Measurements from ENCODE around the gene OLFML2A.

The OLFML2A gene

GRCh38 chr9:124800306-124801259 lies 23.6 kb downstream of the OLFML2A start:
- DNase-seq = no peak

- DNase-seq = no peak
Observed at GRCh38 chr9:124801356-124801755, 24.4 kb downstream of the OLFML2A start.

- DNase-seq = no peak
Observed at GRCh38 chr9:124802426-124802825, 25.5 kb downstream of the OLFML2A start.

DNA sequence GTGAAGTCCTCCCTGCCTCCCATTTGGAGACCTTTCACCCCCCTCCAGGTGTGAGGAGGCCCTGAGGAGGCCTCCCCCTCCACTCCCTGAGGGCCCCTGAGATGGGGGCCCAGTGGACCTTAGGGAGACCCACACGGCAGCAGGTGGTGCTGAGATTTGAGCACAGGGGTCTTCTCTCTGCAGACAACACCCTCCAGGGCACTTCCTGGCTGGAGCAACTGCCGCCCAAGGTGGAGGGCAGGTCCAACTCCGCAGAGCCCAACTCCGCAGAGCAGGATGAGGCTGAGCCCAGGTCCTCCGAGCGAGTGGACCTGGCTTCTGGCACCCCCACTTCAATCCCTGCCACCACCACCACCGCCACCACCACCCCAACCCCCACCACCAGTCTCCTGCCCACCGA lies 27.0 kb downstream of the OLFML2A start:
- DNase-seq = no peak

DNA sequence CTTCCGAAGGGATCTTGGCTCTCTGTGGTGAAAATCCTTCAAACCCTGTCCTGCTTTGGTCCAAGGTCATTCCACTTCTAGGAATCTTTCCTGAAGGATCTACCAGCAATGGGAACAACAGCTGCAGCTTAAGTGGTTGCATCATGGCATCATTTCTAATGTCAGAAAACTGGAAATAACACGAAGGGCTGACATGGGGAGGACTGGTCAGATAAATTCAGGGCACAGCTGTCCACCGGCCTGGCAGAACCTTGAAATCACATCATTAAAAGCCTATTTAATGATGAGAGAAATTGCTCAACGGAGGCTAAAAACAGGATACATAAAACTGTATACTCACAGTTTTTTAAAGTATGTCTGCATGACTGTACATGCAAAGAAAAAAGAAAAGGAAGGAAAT lies 28.3 kb downstream of the OLFML2A start:
- DNase-seq = no peak

DNA sequence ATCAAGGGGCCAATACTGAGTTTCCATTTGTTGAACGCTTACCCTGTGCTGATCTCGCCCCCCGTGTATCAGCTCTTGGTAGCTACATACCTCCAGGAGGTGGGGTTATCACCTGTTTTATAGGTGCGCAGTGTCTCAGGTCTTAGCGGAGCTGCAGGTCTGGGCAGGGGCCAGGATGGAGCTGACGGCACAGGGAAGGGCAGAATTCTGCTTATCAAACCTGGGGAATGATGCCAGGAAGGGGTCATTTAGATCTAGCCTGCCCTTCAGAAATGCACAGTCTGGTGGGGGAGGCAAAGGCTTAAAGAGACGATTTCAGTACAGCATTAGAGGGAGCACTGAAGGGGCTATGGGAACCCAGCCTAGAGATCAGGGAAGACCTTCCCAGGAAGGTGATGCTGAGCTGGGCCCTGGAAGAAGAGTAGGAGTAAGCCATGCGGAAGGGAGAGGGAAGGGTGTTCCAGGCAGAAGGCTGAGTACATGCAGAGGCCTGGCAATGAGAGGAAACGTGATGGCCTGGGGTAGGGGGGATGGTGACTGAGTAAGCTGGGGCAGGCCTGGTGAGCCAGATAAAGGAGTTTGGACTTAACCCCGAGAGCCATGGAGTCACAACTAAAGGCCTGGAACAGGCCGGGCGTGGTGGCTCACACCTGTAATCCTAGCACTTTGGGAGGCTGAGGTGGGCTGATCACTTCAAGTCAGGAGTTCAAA lies 31.5 kb downstream of the OLFML2A start:
- no peak for DNase-seq

GRCh38 chr9:124809211-124809610 lies 32.3 kb downstream of the OLFML2A start:
- no peak for DNase-seq

GRCh38 chr9:124809741-124810500 lies 33.0 kb downstream of the OLFML2A start:
- no peak for DNase-seq

GRCh38 chr9:124810663-124811355 lies 33.9 kb downstream of the OLFML2A start:
- no peak for DNase-seq

DNA sequence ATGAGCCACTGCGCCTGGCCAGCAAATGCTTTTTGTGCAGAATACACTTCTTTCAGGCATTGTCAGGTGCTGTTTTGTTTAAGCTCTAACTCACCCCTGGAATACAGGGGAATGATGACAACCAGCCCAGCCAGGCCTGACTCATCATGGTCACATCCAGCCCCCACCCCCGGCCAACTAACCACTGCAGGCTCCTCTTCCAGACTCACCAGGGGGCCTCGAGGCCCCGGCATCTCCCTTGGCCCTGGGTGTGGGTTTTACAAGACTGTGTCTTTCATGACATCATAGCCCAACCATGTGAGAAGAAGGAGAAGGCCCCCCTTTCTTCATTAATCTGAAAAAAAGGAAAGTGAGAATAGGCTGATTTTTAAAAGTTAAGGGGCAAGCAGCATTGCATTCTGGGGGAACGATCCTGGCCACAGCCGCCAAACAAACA lies 35.5 kb downstream of the OLFML2A start:
- DNase-seq = no peak

DNA sequence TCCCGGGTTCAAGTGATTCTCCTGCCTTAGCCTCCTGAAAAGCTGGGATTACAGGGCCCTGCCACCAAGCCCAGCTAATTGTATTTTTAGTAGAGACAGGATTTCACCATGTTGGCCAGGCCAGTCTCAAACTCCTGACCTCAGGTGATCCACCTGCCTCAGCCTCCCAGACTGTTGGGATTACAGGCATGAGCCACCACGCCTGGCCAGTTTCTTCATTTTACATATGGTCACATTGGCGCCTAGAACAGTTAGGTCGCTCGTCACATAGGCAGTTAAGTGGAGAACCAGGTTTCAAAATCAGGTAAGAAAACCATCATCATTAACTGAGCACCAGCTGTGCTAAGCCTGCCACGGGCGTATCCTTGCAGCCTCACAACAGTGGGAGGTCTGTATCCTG lies 36.1 kb downstream of the OLFML2A start:
- no peak for DNase-seq

DNA sequence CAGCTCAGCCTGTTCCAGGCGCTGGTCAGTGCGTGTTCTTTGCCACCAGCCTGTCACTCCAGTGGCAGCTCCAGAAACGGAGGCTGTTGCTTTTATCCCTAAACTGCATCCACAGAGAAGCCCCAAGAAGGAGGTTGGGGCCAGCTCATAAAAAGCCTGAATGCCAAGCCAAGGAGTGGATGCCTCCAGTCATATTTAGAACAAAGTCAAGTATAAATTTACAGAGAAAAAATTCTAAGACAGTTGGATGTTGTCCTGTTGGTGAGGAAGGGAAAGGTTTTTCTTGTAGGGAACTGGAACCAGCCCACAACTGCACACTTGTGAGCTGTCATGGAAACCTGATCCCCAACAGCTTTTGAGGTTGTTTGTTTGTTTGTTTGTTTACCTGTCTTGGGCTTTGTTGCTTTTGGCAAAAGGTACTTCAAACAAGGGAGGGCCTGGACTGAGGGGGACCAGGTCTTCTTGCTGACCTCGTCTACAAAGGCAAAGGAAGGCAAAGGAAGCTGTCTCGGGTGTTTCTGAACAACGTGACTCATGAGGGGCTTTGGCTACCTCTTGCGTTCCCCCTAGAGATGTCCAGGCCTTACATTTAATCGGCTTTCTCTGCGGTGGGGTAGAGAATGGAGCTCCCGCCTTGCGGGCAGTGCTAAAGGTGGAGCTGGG lies 36.7 kb downstream of the OLFML2A start:
- DNase-seq = no peak

DNA sequence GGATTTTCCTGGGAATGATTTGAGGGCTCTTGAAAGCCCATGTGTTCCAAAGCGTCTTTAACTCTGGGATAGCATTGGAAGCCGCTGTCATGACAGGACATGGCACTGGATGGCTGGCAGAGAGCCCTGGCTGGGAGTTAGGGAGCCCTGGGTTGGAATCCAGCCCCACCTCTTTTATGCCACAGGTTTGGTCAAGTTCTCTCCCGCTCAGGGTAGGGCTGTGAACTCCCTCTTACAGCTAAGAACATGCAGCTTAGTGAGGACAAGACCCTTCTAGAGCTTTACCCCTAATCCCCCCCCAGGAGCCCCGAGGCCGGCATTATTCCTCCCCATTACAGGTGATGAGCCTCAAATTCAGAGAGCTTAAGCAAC lies 37.2 kb downstream of the OLFML2A start:
- no peak for DNase-seq

- DNase-seq = no peak
Observed at GRCh38 chr9:124815601-124816000, 38.7 kb downstream of the OLFML2A start.

DNA sequence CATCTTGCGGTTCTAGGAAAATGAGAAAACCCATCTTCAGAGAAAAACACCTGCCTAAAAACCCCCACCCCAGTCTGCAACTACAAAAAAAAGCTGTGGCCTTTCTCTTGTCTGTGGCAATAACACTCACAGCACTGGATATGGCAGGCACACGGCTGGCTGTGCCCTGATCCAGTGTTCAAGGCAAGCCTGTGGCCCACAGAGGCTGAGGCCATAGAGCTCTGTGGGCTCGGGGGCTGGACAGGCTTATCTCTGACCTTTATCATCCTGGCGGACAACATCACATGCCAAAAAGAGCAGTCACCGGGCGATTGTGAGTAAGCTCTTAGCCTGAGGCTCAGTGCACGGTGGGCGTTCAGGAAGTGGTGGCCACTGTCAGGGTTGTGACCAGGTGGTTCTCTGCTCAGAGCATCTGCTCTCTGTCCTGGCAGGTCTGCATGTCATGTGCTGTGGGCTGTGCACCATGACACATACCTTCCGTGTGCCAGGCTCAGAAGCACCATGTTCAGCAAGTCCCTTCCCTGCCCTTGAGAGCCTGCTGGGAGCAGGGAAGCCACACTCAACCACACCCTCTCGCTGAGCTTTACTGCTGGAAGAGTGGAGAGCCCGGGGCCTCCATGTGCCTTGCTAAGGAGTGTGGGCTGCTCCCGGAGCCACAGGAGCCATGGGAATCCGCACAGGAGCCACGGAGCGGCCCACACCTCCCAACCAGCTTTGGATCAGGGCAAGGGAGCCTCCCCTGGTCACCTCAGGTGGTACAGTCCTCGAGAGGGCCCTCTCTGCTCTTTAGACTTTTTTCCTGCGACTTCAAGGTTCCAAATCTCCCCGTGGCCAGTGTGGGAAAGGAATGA lies 41.7 kb downstream of the OLFML2A start:
- DNase-seq = no peak

DNA sequence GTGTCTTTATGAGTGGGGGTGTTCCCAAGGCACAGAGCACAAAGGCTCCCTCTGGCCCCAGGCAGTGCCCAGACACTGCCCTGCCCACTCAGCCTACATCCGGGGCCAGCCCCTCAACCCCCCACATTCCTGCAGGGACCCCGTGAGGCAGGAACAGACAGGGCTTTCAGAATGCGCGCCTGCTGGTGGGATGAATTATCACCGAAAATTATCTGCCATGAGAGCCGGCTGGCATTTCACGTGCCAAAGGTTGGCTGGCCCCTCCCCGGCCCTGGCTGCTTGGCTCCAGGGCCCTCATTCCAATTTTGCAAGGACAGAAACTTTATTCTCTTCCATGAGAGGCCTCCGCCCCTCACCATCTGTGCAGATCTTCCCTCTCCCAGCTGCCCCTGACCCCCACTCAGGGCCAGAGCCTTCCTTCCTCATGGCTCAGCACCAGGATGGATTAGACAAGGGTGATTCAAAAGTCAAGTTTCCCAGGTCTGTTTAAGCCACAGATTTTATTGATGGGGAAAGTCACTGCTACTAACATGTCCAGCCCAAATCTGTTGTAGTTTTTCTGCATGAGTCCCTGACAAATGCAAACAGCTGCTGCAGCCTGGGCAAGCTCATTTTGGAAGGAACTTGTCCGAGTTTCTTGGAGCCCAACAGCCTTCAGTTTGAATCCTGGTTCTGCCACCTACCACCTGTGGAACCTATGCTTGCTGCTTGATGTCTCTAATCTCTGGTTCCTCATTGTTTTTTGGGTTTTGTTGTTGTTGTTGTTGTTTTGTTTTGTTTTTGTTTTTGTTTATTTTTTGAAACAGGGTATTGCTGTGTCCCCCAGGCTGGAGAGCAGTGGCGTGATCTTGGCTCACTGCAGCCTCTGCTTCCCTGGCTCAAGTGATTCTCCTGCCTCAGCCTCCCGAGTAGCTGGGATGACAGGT lies 44.0 kb downstream of the OLFML2A start:
- no peak for DNase-seq

DNA sequence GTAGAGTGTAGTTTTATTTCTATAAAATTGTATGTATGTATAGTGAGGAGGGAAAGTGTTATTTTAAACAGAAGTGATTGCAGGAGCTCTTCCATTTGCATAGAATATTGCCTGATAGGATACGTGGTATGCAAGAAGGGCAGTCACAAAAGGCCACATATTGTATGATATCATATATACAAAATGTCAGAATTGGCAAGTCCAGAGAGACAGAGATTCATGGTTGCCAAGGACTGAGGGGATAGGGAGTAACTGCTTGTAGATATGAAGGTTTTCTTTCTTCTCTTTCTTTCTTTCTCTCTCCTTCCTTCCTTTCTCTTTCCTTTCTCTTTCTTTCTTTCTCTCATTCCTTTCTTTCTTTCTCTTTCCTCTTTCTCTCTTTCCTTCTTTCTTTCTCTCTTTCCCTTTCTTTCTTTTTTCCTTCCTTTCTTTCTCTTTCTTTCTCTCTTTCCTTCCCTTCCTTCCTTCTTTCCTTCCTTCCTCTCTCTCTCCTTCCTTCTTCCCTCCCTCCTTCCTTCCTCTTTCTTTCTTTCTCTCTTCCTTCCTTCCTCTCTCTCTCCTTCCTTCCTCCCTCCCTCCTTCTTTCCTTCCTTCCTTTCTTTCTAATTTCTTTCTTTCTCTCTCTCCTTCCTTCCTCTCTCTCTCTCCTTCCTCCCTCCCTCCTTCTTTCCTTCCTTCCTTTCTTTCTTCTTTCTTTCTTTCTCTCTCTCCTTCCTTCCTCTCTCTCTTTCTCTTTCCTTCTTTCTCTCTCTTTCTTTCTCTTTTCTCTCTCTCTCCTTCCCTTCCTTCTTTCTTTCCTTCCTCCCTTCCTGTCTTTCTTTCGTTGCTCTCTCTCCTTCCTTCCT lies 51.8 kb downstream of the OLFML2A start:
- no peak for DNase-seq

- no peak for DNase-seq
Observed at GRCh38 chr9:124829334-124829669, 52.4 kb downstream of the OLFML2A start.

DNA sequence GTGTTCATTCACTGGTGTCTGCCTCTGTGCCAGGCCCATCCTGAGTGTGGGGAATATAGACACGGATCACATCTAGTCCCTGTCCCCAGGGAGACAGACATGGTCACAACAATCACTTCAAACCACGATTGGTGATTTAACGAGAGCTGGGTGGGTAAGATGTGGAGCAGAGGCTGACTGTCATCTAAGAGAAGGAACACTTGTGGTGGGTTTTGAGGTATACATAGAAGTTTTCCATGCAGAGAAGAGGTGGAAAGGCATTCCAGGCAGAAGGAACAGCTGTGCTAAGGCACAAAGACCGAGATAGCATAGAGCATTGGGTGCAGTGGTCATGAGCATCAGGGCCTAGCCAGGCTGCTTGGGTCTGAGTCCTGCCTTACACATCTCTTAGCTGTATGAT lies 53.7 kb downstream of the OLFML2A start:
- DNase-seq = no peak

Measured in stimulated activated CD4-positive, alpha-beta T cell treated with anti-CD3 and anti-CD28 coated beads, Interleukin-4, amount 100 ng/mL, for 24 hours (primary cell).